GDM1 (cell line): Measurements from ENCODE around the gene TNNC1.
A peak's percentile ranks its signal among the peaks of the same experiment; 100 is the strongest.

Source experiments
- DNase-seq: peaks from one replicate; lab custom pipeline; 2025; lab: John Stamatoyannopoulos, UW

The TNNC1 gene

DNA sequence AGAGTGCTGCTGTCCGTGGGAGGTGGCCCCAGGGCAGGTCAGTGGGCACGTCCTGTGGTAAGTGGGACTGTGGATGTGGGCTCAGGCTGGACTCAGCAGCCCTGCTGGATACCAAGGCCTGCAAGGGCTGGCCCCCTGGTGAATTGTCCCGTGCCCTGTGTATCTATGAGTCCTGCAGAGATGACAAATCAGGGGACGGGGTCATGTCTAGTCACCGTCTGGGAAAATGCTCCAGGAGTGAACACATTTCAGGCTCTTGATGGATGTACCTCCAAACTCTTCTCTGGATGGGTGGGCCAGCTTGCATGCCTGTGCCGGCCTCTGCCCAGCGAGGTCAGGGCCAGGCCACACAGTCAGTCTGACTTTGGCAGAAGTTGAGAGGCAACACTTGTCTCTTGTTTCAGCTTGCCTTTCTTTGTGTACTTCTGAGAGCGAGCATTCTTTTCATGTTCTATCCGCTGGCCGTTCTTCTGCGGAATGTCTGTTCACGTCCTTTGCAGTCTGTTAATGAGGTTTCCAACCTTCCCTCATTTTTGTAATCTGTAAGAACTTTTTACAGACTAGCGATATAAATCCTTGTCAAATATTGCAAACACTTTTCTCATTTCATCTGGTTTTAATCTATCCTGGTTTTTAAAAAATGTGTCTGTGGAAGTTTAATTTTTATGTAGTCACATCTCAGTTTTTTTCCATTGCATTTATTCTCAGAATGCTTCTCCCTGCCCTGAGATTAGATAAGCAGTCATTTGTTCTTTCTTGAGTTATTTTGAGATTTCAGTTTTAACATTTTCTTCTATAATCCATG lies 29.9 kb upstream of the TNNC1 start:
- no peak for DNase-seq

- no peak for DNase-seq
These were observed 29.2 kb upstream of the TNNC1 start for GRCh38 chr3:52483081-52483480.

DNA sequence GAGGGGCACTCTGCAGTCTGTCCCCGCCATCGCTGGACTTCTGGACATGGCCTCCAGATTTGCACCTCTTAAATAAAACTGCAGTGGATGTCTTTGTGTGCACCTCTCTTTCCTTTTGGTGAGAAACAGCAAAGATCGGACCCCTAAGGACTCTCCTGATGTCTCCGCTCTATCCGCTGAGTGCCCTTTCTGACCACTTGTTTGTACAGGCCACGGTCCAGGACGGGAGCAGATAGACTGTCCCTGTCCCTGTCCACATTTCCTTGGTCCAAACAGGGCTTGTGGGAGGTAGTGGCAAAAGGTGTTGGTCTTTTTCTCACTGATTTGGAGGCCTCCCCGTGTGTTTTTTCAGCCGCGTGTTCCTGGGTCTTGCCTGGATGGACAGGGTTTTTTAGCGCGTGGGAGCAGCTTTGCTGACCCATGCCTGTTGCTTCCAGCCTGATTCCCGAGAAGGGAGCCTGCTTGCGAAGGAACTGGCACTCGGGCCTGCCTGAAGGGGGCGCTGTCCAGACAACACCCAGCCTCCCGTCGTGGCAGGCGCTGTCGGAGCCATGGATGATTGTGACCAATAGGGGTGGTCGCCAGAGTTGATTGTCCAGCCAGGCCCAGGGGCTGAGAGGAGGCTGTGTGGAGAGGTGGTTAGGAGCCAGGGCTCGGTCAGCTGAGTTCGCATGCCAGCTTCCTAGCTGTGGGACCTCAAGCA lies 28.1 kb upstream of the TNNC1 start:
- DNase-seq = no peak

DNA sequence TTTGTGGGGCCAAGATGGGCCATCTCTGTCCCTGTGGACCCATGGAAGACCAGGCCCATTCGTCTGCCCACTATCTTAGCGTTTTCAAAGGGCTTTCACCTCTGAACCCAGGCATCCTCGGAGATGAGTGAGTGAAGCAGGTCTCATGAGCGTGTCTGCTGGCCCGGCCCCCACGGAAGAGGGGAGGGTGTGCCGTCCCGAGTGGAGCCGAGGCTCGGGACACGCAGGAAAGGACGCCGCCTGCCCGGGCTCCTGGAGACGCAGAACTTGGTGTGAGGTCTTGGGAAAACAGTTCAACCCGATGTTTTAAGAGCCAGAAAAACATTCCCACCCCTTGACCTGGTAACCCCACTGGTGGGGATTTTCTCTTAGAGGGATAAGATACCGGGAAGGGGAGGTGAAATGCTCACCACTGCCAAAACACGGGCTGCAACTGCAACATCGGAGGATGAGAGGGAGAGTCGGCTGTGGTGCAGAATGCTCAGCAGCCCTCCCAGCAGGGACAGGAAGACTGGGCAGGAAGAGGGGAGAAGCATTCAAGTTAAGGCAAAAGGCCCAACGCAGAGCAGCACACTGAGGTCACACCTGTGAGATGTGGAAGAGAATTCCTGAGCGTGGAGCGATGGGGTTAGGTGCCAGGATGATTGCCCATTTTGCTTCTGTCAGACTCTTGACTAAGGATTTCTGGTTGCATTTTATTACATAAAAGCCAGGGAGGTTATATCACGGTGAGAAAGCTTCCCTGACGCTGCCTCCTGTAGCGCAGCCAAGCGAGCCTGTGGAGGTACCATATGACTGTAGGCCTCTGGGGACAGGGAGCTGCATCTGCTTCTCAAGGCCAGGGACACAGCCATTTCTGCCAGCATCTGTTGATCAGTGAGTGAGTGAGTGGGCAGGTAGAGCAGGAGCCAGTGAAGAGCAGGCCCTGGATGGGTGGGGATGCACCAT lies 27.2 kb upstream of the TNNC1 start:
- no peak for DNase-seq

DNA sequence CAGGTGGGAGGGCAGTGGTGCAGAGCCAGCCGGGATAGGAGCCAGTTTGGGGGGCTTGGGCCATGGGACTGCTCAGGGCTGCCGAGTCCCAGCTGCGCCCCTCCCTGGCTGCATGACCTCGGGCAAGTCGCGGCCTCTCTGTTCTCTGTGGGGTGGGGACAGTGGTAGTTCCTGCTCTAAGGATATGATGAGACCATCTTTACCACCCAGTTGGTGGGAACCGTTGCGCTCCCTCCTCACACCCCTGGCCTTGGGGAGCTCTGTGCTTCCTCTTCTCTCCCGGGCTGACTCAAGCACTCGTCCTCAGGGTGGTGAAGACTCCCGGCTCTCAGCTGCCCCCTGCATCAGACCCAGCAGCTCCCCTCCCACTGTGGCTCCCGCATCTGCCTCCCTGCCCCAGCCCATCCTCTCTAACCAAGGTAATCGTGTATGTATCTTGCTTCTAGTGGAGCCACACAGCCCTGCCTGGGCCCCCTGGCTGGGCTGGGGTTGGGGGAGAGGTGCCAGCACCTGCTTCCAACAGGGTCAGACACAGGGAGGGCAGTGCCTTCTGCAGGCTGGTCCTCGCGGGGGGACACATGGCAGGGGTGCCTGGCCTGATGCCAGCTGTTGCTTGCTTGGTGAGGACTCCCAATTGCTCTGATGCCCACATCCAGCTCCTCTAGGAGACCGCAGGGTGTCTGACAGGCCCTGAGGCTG lies 26.2 kb upstream of the TNNC1 start:
- DNase-seq = no peak

GRCh38 chr3:52479037-52479876 lies 25.4 kb upstream of the TNNC1 start:
- no peak for DNase-seq

DNA sequence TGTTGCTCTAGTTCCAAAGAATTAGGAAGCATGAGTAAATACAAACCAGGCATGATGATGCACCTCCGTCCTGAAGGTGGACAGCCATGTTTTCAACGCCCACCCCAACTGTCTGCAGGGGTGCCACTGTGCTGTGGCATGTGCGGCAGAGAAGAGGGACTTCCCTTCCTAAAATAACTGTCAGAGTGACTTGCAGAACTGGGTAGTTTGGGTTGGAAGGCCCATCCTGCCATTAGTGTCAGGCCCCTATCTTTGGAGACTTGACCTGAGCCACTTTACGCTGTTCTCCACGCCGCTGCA lies 23.9 kb upstream of the TNNC1 start:
- no peak for DNase-seq

GRCh38 chr3:52477076-52477795 lies 23.4 kb upstream of the TNNC1 start:
- no peak for DNase-seq

DNA sequence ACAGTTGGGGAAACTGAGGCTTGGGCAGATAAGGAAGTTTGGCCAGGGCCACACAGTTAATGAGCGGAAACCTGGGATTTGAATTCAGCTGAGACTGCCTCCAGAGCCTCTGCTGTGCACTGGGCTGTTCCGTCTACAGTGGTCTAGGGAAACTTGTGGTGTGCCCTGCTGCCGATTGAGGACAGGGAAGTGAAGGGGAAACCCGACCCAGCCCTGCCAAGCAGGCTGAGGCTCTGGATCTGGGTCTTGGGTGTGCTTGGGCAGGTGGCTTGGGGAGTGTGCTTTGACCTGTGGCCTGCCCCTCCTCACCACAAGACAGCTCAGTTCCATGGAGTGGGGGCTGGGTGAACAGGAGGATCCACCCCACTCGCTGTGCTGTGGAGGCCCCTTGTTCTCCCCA lies 19.2 kb upstream of the TNNC1 start:
- no peak for DNase-seq

DNA sequence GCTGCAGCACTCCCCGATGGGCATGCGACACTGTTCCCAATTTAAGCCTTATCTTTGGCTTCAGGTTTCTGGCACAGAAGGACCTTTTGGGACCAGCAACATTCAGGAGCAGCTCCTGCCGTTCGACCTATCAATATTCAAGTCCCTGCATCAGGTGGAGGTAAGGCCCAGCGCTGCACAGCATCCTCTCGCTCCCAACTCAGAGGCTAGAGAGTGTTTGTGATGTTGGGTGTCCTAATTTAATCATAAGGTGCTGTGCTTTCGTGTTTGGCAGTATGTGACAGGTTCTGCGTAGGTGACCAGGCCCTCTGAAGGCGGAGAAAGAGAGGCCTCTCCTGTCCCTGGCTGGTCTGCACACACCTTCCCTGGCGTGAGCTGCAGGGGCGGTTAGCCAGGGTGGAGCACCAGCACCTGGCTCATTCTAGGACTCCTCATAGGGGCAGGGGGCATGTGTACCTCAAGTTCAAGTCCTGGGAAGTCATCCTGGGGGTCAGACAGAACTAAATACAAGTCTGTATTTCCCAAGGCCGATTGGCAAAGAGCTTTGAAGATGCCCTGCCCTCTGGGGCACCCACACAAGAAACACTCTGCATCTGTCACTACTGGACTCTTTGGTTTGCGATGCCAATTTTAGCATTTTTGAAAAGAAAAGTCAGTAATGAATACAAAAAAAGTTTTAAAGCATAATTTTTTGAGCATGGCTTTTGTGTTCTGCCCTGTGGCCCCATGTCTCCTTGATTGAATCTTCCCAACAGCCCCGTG lies 18.6 kb upstream of the TNNC1 start:
- no peak for DNase-seq

- DNase-seq = peak; percentile 44
These were observed 17.8 kb upstream of the TNNC1 start for GRCh38 chr3:52471371-52472238.

DNA sequence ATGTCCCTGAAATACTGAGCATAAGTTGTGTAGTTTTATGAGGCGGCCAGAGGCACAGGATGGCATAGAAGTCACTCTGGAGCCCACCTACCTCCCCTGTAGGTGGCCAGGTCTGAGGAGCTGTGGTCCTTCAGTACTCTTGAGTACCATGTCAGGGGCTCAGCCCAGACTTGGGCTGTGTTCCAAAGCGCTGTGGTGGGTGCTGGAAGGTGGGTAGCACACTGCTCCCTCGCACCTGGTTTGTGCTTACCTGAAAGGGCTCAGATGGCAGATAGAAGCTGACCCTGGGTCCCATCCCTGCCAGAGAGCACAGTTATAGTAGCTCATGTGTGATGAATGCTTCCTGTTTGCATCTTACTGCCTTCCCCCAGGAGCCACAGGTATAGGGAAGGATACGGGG lies 17.1 kb upstream of the TNNC1 start:
- no peak for DNase-seq

- DNase-seq = no peak
These were observed 15.2 kb upstream of the TNNC1 start for GRCh38 chr3:52469001-52469400.

- DNase-seq = no peak
These were observed 14.5 kb upstream of the TNNC1 start for GRCh38 chr3:52468336-52468735.

DNA sequence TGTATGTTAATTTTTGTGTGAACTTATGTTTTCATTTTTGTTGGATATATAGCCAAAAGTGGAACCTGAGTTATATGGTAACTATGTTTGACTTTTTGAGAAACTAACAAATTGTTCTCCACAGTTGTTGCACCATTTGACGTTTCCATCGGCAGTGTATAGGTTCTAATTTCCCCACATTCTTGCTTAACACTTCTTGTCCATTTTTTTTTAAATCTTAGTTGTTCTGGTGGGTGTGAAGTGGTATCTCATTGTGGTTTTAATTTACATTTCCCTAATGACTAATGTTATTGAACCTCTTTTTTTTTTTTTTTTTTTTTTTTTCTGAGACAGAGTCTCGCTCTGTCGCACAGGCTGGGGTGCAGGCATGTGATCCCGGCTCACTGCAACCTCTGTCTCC lies 9.6 kb upstream of the TNNC1 start:
- DNase-seq = no peak

- no peak for DNase-seq
These were observed 8.0 kb upstream of the TNNC1 start for GRCh38 chr3:52461874-52462273.

- no peak for DNase-seq
These were observed 5.1 kb upstream of the TNNC1 start for GRCh38 chr3:52458770-52459545.
